GM19395 (cell line): ENCODE measurements around the gene RIMKLA.

ENCODE experiments used
- ATAC-seq: cut with Tn5 transposase; IDR thresholded peaks from one replicate; pipeline ENCODE4 v1.9.1; 2021; ENCODE audit warnings: mild to moderate bottlenecking, moderate library complexity; ENCODE audit not compliant: unreplicated experiment

The RIMKLA gene

GRCh38 chr1:42380586-42381279, at the start of gene RIMKLA:
RIMKLA (plus strand) TSS chr1:42380792; CDS start chr1:42380935, 143 bp downstream.
- ATAC-seq: peak; percentile 72

GRCh38 chr1:42332877-42333276, 47.7 kb upstream of the RIMKLA start:
- no peak for ATAC-seq

- ATAC-seq: peak; percentile 16
Measured at GRCh38 chr1:42333662-42334239, 46.8 kb upstream of the RIMKLA start.

- peak; percentile 48 for ATAC-seq
Measured at GRCh38 chr1:42334240-42335049, 46.1 kb upstream of the RIMKLA start.

GRCh38 chr1:42335050-42335808, 45.4 kb upstream of the RIMKLA start, which contains the start of gene FOXJ3:
FOXJ3 (minus strand) TSS chr1:42335235; CDS start chr1:42311093, 24,142 bp downstream.
- ATAC-seq: peak; percentile 76

- no peak for ATAC-seq
Measured at GRCh38 chr1:42335809-42336518, 44.6 kb upstream of the RIMKLA start.

- ATAC-seq: no peak
Measured at GRCh38 chr1:42336978-42337377, 43.6 kb upstream of the RIMKLA start.

- no peak for ATAC-seq
Measured at GRCh38 chr1:42340093-42340492, 40.5 kb upstream of the RIMKLA start.

GRCh38 chr1:42340901-42341300, 39.7 kb upstream of the RIMKLA start:
- no peak for ATAC-seq

- no peak for ATAC-seq
Measured at GRCh38 chr1:42343049-42343448, 37.5 kb upstream of the RIMKLA start.

GRCh38 chr1:42348498-42348897, 32.1 kb upstream of the RIMKLA start:
- no peak for ATAC-seq

- ATAC-seq: no peak
Measured at GRCh38 chr1:42350086-42350485, 30.5 kb upstream of the RIMKLA start.

- no peak for ATAC-seq
Measured at GRCh38 chr1:42358791-42359190, 21.8 kb upstream of the RIMKLA start.

GRCh38 chr1:42359466-42359865, 21.1 kb upstream of the RIMKLA start:
- ATAC-seq: no peak

GRCh38 chr1:42364089-42364488, 16.5 kb upstream of the RIMKLA start:
- no peak for ATAC-seq

- no peak for ATAC-seq
Measured at GRCh38 chr1:42364542-42364941, 16.1 kb upstream of the RIMKLA start.

- ATAC-seq: no peak
Measured at GRCh38 chr1:42365118-42365517, 15.5 kb upstream of the RIMKLA start.

GRCh38 chr1:42368096-42368795, 12.3 kb upstream of the RIMKLA start:
- ATAC-seq: no peak

- ATAC-seq: no peak
Measured at GRCh38 chr1:42369471-42369870, 11.1 kb upstream of the RIMKLA start.
